GM12878 (cell line): ENCODE results near the gene ARHGAP15. TPM values are rescaled to one million over a fixed set of nuclear protein-coding genes. Genes with fewer than 3 reads are reported as not detected.

Experiments used
- ATAC-seq: fragments of 200-7000 bp; cut with Tn5 transposase; 3 replicates; pipeline ENCODE4 v1.9.1; 2020; ENCODE audit warnings: mild to moderate bottlenecking, moderate library complexity
- BruUV-seq: library from RNA; stranded (reverse); fragments of 400-500 nt; replicated peaks from 2 replicates; lab custom pipeline; 2021; lab: Mats Ljungman, UMichigan
- CTCF ChIA-PET: fragments of 300-600 bp; sonication (Branson Sonifier 250); formaldehyde crosslinking; extraction: SDS; loops from one replicate; lab custom pipeline; 2021; ENCODE audit warnings: inconsistent platforms; lab: Yijun Ruan, JAX
- POLR2A ChIA-PET: fragments of 350-600 bp; formaldehyde crosslinking; extraction: SDS; loops from one replicate; lab custom pipeline; 2021; ENCODE audit warnings: inconsistent platforms; lab: Charles Lee
- RAD21 ChIA-PET: fragments of 300-600 bp; sonication (Branson Sonifier 250); formaldehyde crosslinking; loops from one replicate; lab custom pipeline; 2023; ENCODE audit warnings: antibody characterized with exemption; ENCODE audit not compliant: unreplicated experiment; lab: Charles Lee
- SMC1A ChIA-PET: fragments of 300-600 bp; sonication (Branson Sonifier 250); formaldehyde crosslinking; loops from one replicate; lab custom pipeline; 2023; ENCODE audit not compliant: unreplicated experiment, uncharacterized antibody; lab: Charles Lee
- DNase-seq: peaks from one replicate; pipeline ENCODE4 v3.0.0-alpha.2; 2011; ENCODE audit warnings: low read depth, low spot score
- FAIRE-seq: peaks from 3 replicates; lab custom pipeline; 2011; peaks lifted over from hg19 to GRCh38; lab: Jason Lieb, UNC
- H2AFZ ChIP-seq: 2 replicates; pipeline ENCODE4 v1.6.0; 2011; ENCODE audit warnings: low read depth, low read length, control low read depth; ENCODE audit not compliant: control insufficient read depth
- H3K27ac ChIP-seq: 2 replicates; pipeline ENCODE4 v1.5.1; 2011; ENCODE audit warnings: control low read depth; ENCODE audit not compliant: control insufficient read depth, insufficient read depth
- H3K27me3 ChIP-seq, 2 experiments: replicated peaks in 1 of 2; 2 replicates each; pipeline versions ENCODE4 v1.6.0 to v1.6.1; 2011; ENCODE audit warnings: low read length in 1 of 2; ENCODE audit not compliant: control insufficient read depth in 2 of 2, insufficient read depth in 2 of 2
- H3K36me3 ChIP-seq, 2 experiments: 2 replicates each; pipeline ENCODE4 v1.5.1; 2011; ENCODE audit warnings: low read length in 1 of 2; ENCODE audit not compliant: control insufficient read depth in 2 of 2, insufficient read depth in 2 of 2
- H3K4me1 ChIP-seq: 2 replicates; pipeline ENCODE4 v1.6.1; 2011; ENCODE audit warnings: mild to moderate bottlenecking, low read length, moderate library complexity, mixed read lengths; ENCODE audit not compliant: control insufficient read depth, insufficient read depth
- H3K4me2 ChIP-seq: 2 replicates; pipeline ENCODE4 v1.6.0; 2011; ENCODE audit warnings: control low read depth; ENCODE audit not compliant: control insufficient read depth, insufficient read depth
- H3K4me3 ChIP-seq: fragments of 200-600 bp; sonication (generic); 2 replicates; pipeline ENCODE4 v1.5.1; 2016
- H3K79me2 ChIP-seq: 2 replicates; pipeline ENCODE4 v1.6.0; 2011; ENCODE audit warnings: low read length; ENCODE audit not compliant: control insufficient read depth, insufficient read depth
- H3K9ac ChIP-seq: 2 replicates; pipeline ENCODE4 v1.8.0; 2011; ENCODE audit warnings: low read length, control low read depth, mixed read lengths; ENCODE audit not compliant: control insufficient read depth, insufficient read depth
- H3K9me3 ChIP-seq: replicated peaks from 3 replicates; pipeline ENCODE4 v1.5.1; 2011; ENCODE audit warnings: mild to moderate bottlenecking, low read length; ENCODE audit not compliant: control insufficient read depth, insufficient read depth
- H4K20me1 ChIP-seq: 2 replicates; pipeline ENCODE4 v1.6.0; 2011; ENCODE audit not compliant: control insufficient read depth, insufficient read depth
- BCL3 ChIP-seq: IDR thresholded peaks from 2 replicates; pipeline ENCODE4 v1.6.1; 2011; ENCODE audit warnings: borderline replicate concordance, low read depth, mild to moderate bottlenecking, moderate library complexity, low read length; ENCODE audit not compliant: insufficient read depth, poor library complexity, severe bottlenecking
- CHD1 ChIP-seq: IDR thresholded peaks from 2 replicates; pipeline ENCODE4 v1.6.1; 2012; ENCODE audit warnings: low read depth, low read length, improper control_type of control experiment
- CREB1 ChIP-seq: IDR thresholded peaks from 2 replicates; pipeline ENCODE4 v1.6.1; 2012; ENCODE audit warnings: low read depth, mild to moderate bottlenecking, inconsistent platforms
- EGR1 ChIP-seq, 2 experiments: IDR thresholded peaks; 1 replicate in 1 of 2; 2 replicates in 1 of 2; pipeline ENCODE4 v1.6.1; 2011 to 2012; ENCODE audit warnings: low read depth in 2 of 2, low read length in 2 of 2, borderline replicate concordance in 1 of 2, mild to moderate bottlenecking in 1 of 2, moderate library complexity in 1 of 2
- FOS ChIP-seq: IDR thresholded peaks from 3 replicates; pipeline ENCODE4 v1.6.1; 2011; ENCODE audit warnings: borderline replicate concordance; ENCODE audit not compliant: insufficient read length; ENCODE audit errors: extremely low read depth
- FOXK2 ChIP-seq: fragments of 450-650 bp; IDR thresholded peaks from 2 replicates; pipeline ENCODE4 v1.6.1; 2017; ENCODE audit warnings: mild to moderate bottlenecking, moderate library complexity
- MTA2 ChIP-seq: fragments of 450-650 bp; IDR thresholded peaks from 2 replicates; pipeline ENCODE4 v1.6.1; 2016; ENCODE audit warnings: low read depth, mild to moderate bottlenecking, moderate library complexity
- MTA3 ChIP-seq: IDR thresholded peaks from 2 replicates; pipeline ENCODE4 v1.6.1; 2012; ENCODE audit warnings: low read length, inconsistent platforms, borderline replicate concordance
- RUNX3 ChIP-seq: IDR thresholded peaks from 2 replicates; pipeline ENCODE4 v1.6.1; 2012; ENCODE audit warnings: low read length, inconsistent platforms
- SMC3 ChIP-seq: IDR thresholded peaks from 2 replicates; pipeline ENCODE4 v1.6.1; 2011; ENCODE audit warnings: low read length, improper control_type of control experiment, borderline replicate concordance
- STAT3 ChIP-seq: IDR thresholded peaks from 2 replicates; pipeline ENCODE4 v1.6.1; 2011; ENCODE audit warnings: low read depth, low read length, improper control_type of control experiment
- WGBS: methylation state at CpG from one replicate; pipeline ENCODE4 v1.1.6; 2016; ENCODE audit warnings: low lambda C conversion rate; ENCODE audit not compliant: insufficient replicate concordance, insufficient coverage; ENCODE audit errors: missing lambda C conversion rate; 5-methylcytosine and 5-hydroxymethylcytosine counted together
- in situ Hi-C: fragments of 300-500 bp; cut with MboI; formaldehyde crosslinking; loops from 9 replicates; pipeline ENCODE4 v1.14.3; 2018; ENCODE audit warnings: mixed read lengths
- intact Hi-C: fragments of 100-400 bp; cut with micrococcal nuclease; formaldehyde crosslinking; loops from one replicate; pipeline ENCODE4 v1.14.2; 2022; ENCODE audit not compliant: unreplicated experiment
- polyA plus RNA-seq, 11 experiments: library from polyadenylated mRNA; depleted of rRNA in 4 of 11; unstranded in 6 of 11; stranded (reverse) in 5 of 11; fragments of >200 nt; fragmentation: Nextera tagmentation in 4 of 11; fragmentation: Illumina TruSeq in 1 of 11; extraction: Ambion mirVana in 4 of 11; extraction: Trizol in 1 of 11; gene quantifications; 1 replicate in 1 of 11; 2 replicates in 10 of 11; pipeline versions ENCODE4 v1.2.1 to v1.2.3, GENCODE V29; 2011 to 2016; ENCODE audit warnings: inconsistent platforms in 2 of 11, missing spikeins in 2 of 11, low read depth in 1 of 11
- total RNA-seq, 4 experiments: library from RNA; depleted of rRNA in 3 of 4; stranded (reverse); fragments of >200 nt in 3 of 4; fragmentation: Illumina TruSeq in 1 of 4; extraction: Trizol in 1 of 4; gene quantifications; 2 replicates each; pipeline versions ENCODE4 v1.2.1 to v1.2.3, GENCODE V29; 2013 to 2021
- TF ChIP-seq, protein P1 (sequence below): fragments of 150-350 bp; IDR thresholded peaks from 2 replicates; pipeline ENCODE4 v1.6.1; 2016; ENCODE audit warnings: low read depth, low read length

Gene ARHGAP15
- total and polyA plus RNA-seq, 10 of the 15 experiments (the other 5 are each of a cell fraction or from before 2014, with no cell fraction given): 38.0 to 92.6 (median 66.7) TPM

GRCh38 chr2:143452817-143453451 lies 323.7 kb downstream of the ARHGAP15 start:
- Histone ChIP-seq H3K27ac (no peak overlapping the region), H3K27me3 (no peaks in the 10 kb centered on the region), H2AFZ (no peak overlapping the region), H3K9me3 (no peaks in the 10 kb centered on the region), H3K4me3 (no peak overlapping the region)
- no peak for FAIRE-seq
- CTCF ChIA-PET: interaction anchor here (1.3 kb wide), 1 partner anchor 169 kb away, joined by 5 read pairs; no protein-coding TSS in a partner anchor
- WGBS: 100% methylated on average over 3 of the region's 3 CpGs
- in situ Hi-C loops: no loop called here
- TF ChIP-seq MTA3: no peak
- no peak for TF ChIP-seq MTA2
- TF ChIP-seq RUNX3: peak; percentile 34; the same call in 1 of the 2 replicates
- TF ChIP-seq, all 136 proteins: peak for 1
- ChIA-PET SMC1A (interaction anchor here (0.6 to 1.5 kb wide), 4 partner anchors 9 to 29 kb away, joined by 3 to 7 read pairs (median 4); no protein-coding TSS in a partner anchor), POLR2A (interaction anchor here (0.6 kb wide), 1 partner anchor 22 kb away, joined by 3 read pairs; no protein-coding TSS in a partner anchor), RAD21 (no interaction called here)
- no peak overlapping the region for H3K4me2 ChIP-seq
- DNase-seq (no peak), ATAC-seq (no peak)
- no peaks in the 10 kb centered on the region for H4K20me1 ChIP-seq
- H3K9ac ChIP-seq: no peak overlapping the region
- no peaks in the 10 kb centered on the region for H3K79me2 ChIP-seq
- no TSS peak for BruUV-seq
- H3K4me1 ChIP-seq: no peaks in the 10 kb centered on the region
- H3K36me3 ChIP-seq: no peaks in the 10 kb centered on the region
- intact Hi-C loops: no loop called here

GRCh38 chr2:143453981-143454511 lies 324.8 kb downstream of the ARHGAP15 start:
- Histone ChIP-seq H3K4me3 (no peak overlapping the region), H3K27me3 (no peaks in the 10 kb centered on the region), H3K9me3 (no peaks in the 10 kb centered on the region), H4K20me1 (no peaks in the 10 kb centered on the region), H2AFZ (no peak overlapping the region), H3K36me3 (no peaks in the 10 kb centered on the region), H3K79me2 (no peaks in the 10 kb centered on the region), H3K4me2 (no peak overlapping the region), H3K27ac (no peak overlapping the region), H3K9ac (no peak overlapping the region), H3K4me1 (no peaks in the 10 kb centered on the region)
- ATAC-seq (no peak), FAIRE-seq (no peak), DNase-seq (no peak)
- intact Hi-C loops: no loop called here
- BruUV-seq: no TSS peak
- WGBS: 100% methylated on average over 2 of the region's 2 CpGs
- ChIA-PET RAD21 (no interaction called here), CTCF (interaction anchor here (0.9 kb wide), 1 partner anchor 35 kb away, joined by 3 read pairs; no protein-coding TSS in a partner anchor), SMC1A (interaction anchor here (0.7 kb wide), 1 partner anchor 343 kb away, joined by 4 read pairs; no protein-coding TSS in a partner anchor), POLR2A (no interaction called here)
- in situ Hi-C loops: no loop called here
- no peak for TF ChIP-seq CREB1
- TF ChIP-seq CHD1: no peak
- TF ChIP-seq EGR1 (IDR thresholded peaks at IDR 0.05; ENCODE audit: borderline replicate concordance in 1 of 2, low read depth in 2 of 2, low read length in 2 of 2): no peak
- TF ChIP-seq, protein P1, sequence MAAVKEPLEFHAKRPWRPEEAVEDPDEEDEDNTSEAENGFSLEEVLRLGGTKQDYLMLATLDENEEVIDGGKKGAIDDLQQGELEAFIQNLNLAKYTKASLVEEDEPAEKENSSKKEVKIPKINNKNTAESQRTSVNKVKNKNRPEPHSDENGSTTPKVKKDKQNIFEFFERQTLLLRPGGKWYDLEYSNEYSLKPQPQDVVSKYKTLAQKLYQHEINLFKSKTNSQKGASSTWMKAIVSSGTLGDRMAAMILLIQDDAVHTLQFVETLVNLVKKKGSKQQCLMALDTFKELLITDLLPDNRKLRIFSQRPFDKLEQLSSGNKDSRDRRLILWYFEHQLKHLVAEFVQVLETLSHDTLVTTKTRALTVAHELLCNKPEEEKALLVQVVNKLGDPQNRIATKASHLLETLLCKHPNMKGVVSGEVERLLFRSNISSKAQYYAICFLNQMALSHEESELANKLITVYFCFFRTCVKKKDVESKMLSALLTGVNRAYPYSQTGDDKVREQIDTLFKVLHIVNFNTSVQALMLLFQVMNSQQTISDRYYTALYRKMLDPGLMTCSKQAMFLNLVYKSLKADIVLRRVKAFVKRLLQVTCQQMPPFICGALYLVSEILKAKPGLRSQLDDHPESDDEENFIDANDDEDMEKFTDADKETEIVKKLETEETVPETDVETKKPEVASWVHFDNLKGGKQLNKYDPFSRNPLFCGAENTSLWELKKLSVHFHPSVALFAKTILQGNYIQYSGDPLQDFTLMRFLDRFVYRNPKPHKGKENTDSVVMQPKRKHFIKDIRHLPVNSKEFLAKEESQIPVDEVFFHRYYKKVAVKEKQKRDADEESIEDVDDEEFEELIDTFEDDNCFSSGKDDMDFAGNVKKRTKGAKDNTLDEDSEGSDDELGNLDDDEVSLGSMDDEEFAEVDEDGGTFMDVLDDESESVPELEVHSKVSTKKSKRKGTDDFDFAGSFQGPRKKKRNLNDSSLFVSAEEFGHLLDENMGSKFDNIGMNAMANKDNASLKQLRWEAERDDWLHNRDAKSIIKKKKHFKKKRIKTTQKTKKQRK: no peak
- no peak for TF ChIP-seq FOS
- TF ChIP-seq STAT3: no peak
- TF ChIP-seq BCL3: no peak
- TF ChIP-seq FOXK2: no peak
- no peak for TF ChIP-seq SMC3
